WTC11 (cell line): ENCODE measurements around the gene CEP192. TPM values are rescaled to one million over a fixed set of nuclear protein-coding genes. Genes with fewer than 3 reads are reported as not detected.

Experiments
- ATAC-seq: fragments of 200-7000 bp; cut with Tn5 transposase; 2 replicates; pipeline ENCODE4 v1.10.0; 2021; ENCODE audit warnings: mild to moderate bottlenecking, moderate library complexity
- CTCF ChIA-PET: fragments of 300-600 bp; sonication (Branson Sonifier 250); formaldehyde crosslinking; loops from one replicate; lab custom pipeline; 2021; ENCODE audit warnings: antibody characterized with exemption; lab: Charles Lee
- POLR2A ChIA-PET: fragments of 350-600 bp; sonication (Branson Sonifier 250); formaldehyde crosslinking; loops from one replicate; lab custom pipeline; 2021; ENCODE audit warnings: antibody characterized with exemption; lab: Charles Lee
- DNase-seq: peaks from one replicate; pipeline ENCODE4 v3.0.0; 2021; ENCODE audit warnings: low spot score
- H3K27ac Mint-ChIP-seq: 2 replicates; pipeline ENCODE4 v1.8.0; 2021; ENCODE audit warnings: mixed read lengths
- H3K27me3 Mint-ChIP-seq: 2 replicates; pipeline ENCODE4 v1.8.0; 2021; ENCODE audit warnings: low read depth, mild to moderate bottlenecking, moderate library complexity, mixed read lengths
- H3K36me3 Mint-ChIP-seq: 2 replicates; pipeline ENCODE4 v1.8.0; 2021; ENCODE audit warnings: mixed read lengths
- H3K4me1 Mint-ChIP-seq: 2 replicates; pipeline ENCODE4 v1.8.0; 2022; ENCODE audit warnings: mixed read lengths
- H3K4me3 Mint-ChIP-seq: 2 replicates; pipeline ENCODE4 v1.8.0; 2021; ENCODE audit warnings: mild to moderate bottlenecking, moderate library complexity, mixed read lengths
- H3K9me3 Mint-ChIP-seq: 2 replicates; pipeline ENCODE4 v1.8.0; 2021; ENCODE audit warnings: mixed read lengths
- AR ChIP-seq: fragments of 250-450 bp; sonication (Bioruptor Pico); IDR thresholded peaks from 2 replicates; pipeline ENCODE4 v1.9.0; 2021; ENCODE audit warnings: mild to moderate bottlenecking
- ARID4B ChIP-seq: sonication (generic); formaldehyde crosslinking; IDR thresholded peaks from 2 replicates; pipeline ENCODE4 v1.8.0; 2023; ENCODE audit warnings: missing genetic modification reagents, mild to moderate bottlenecking, borderline replicate concordance
- CBFB ChIP-seq: sonication (generic); formaldehyde crosslinking; IDR thresholded peaks from 2 replicates; pipeline ENCODE4 v1.8.1; 2022; ENCODE audit warnings: mild to moderate bottlenecking, low read depth, missing genetic modification reagents
- E2F1 ChIP-seq: sonication (generic); formaldehyde crosslinking; IDR thresholded peaks from 2 replicates; pipeline ENCODE4 v1.8.0; 2022; ENCODE audit warnings: mild to moderate bottlenecking, missing genetic modification reagents
- ERG ChIP-seq: fragments of 250-450 bp; sonication (Bioruptor Pico); IDR thresholded peaks from 2 replicates; pipeline ENCODE4 v1.8.0; 2021; ENCODE audit warnings: mild to moderate bottlenecking
- FOXK1 ChIP-seq: sonication (generic); formaldehyde crosslinking; IDR thresholded peaks from 2 replicates; pipeline ENCODE4 v1.8.0; 2022; ENCODE audit warnings: mild to moderate bottlenecking, moderate library complexity, missing genetic modification reagents
- GTF2I ChIP-seq: fragments of 250-450 bp; sonication (Bioruptor Pico); conservative IDR thresholded peaks from 2 replicates; pipeline ENCODE4 v1.4.0; 2021; ENCODE audit warnings: mild to moderate bottlenecking
- JAZF1 ChIP-seq: fragments of 250-450 bp; sonication (Bioruptor Pico); IDR thresholded peaks from 2 replicates; pipeline ENCODE4 v1.9.0; 2021; ENCODE audit warnings: moderate library complexity, mild to moderate bottlenecking, inconsistent platforms
- JUN ChIP-seq: sonication (generic); formaldehyde crosslinking; IDR thresholded peaks from 2 replicates; pipeline ENCODE4 v1.8.0; 2023; ENCODE audit warnings: mild to moderate bottlenecking, missing genetic modification reagents
- KAT7 ChIP-seq: sonication (generic); formaldehyde crosslinking; IDR thresholded peaks from 2 replicates; pipeline ENCODE4 v1.8.1; 2023; ENCODE audit warnings: missing genetic modification reagents, mild to moderate bottlenecking, borderline replicate concordance
- MAX ChIP-seq: sonication (generic); formaldehyde crosslinking; IDR thresholded peaks from 2 replicates; pipeline ENCODE4 v1.8.0; 2022; ENCODE audit warnings: mild to moderate bottlenecking, missing genetic modification reagents
- MLX ChIP-seq: sonication (generic); formaldehyde crosslinking; IDR thresholded peaks from 2 replicates; pipeline ENCODE4 v1.8.1; 2023; ENCODE audit warnings: mild to moderate bottlenecking, missing genetic modification reagents, moderate library complexity
- NFATC4 ChIP-seq: fragments of 250-450 bp; sonication (Bioruptor Pico); IDR thresholded peaks from 2 replicates; pipeline ENCODE4 v1.9.0; 2021; ENCODE audit warnings: mild to moderate bottlenecking
- OVOL2 ChIP-seq: fragments of 250-450 bp; sonication (Bioruptor Pico); IDR thresholded peaks from 2 replicates; pipeline ENCODE4 v1.9.0; 2021; ENCODE audit warnings: mild to moderate bottlenecking, borderline replicate concordance
- PRRX2 ChIP-seq: fragments of 250-450 bp; sonication (Bioruptor Pico); IDR thresholded peaks from 2 replicates; pipeline ENCODE4 v1.8.0; 2021; ENCODE audit warnings: mild to moderate bottlenecking
- RELA ChIP-seq: sonication (generic); formaldehyde crosslinking; IDR thresholded peaks from 2 replicates; pipeline ENCODE4 v1.8.1; 2022; ENCODE audit warnings: missing genetic modification reagents, mild to moderate bottlenecking, borderline replicate concordance
- TCF7 ChIP-seq: sonication (generic); formaldehyde crosslinking; IDR thresholded peaks from 2 replicates; pipeline ENCODE4 v1.8.0; 2022; ENCODE audit warnings: mild to moderate bottlenecking, low read depth, missing genetic modification reagents, moderate library complexity
- ZBTB21 ChIP-seq: sonication (generic); formaldehyde crosslinking; IDR thresholded peaks from 2 replicates; pipeline ENCODE4 v1.8.1; 2023; ENCODE audit warnings: mild to moderate bottlenecking, missing genetic modification reagents, borderline replicate concordance
- ZNF232 ChIP-seq: sonication (generic); formaldehyde crosslinking; IDR thresholded peaks from 2 replicates; pipeline ENCODE4 v1.8.0; 2022; ENCODE audit warnings: mild to moderate bottlenecking, missing genetic modification reagents
- ZNF317 ChIP-seq: sonication (generic); formaldehyde crosslinking; IDR thresholded peaks from 2 replicates; pipeline ENCODE4 v1.8.1; 2023; ENCODE audit warnings: low read depth, mild to moderate bottlenecking, moderate library complexity, missing genetic modification reagents, borderline replicate concordance
- ZNF396 ChIP-seq: fragments of 250-450 bp; sonication (Bioruptor Pico); IDR thresholded peaks from 2 replicates; pipeline ENCODE4 v1.8.0; 2021; ENCODE audit warnings: mild to moderate bottlenecking, moderate library complexity, borderline replicate concordance
- total RNA-seq: library from RNA; stranded (reverse); gene quantifications from 3 replicates; pipeline ENCODE4 v1.2.3, GENCODE V29; 2021

The CEP192 gene
- total RNA-seq, 1 experiment from 2014 or later = 25.4 TPM

- TF ChIP-seq AR (CRISPR knock-in tag) = no peak
Observed at GRCh38 chr18:13126966-13127598, 135.9 kb downstream of the CEP192 start (continued).

- DNase-seq (no peak), ATAC-seq (no peak)
- Mint-ChIP-seq H3K27me3 (peaks cover 21% of the 10 kb centered on the region), H3K4me1 (peaks cover 2% of the 10 kb centered on the region; the same call in 1 of the 2 replicates), H3K36me3 (peaks cover 22% of the 10 kb centered on the region), H3K27ac (no peak overlapping the region), H3K9me3 (peaks cover 33% of the 10 kb centered on the region), H3K4me3 (no peak overlapping the region)
- ChIA-PET POLR2A (no interaction called here), CTCF (interaction anchor here (0.9 to 1.1 kb wide), 2 partner anchors 18 to 29 kb away, joined by 3 to 5 read pairs; no protein-coding TSS in a partner anchor)
- TF ChIP-seq NFATC4 (no peak), JUN (CRISPR knock-in tag) (no peak), ZNF317 (CRISPR knock-in tag) (no peak)
Observed at GRCh38 chr18:13131283-13131682, 140.1 kb downstream of the CEP192 start.

- ATAC-seq = no peak
- H3K27ac Mint-ChIP-seq = no peak overlapping the region
- peaks cover 33% of the 10 kb centered on the region for H3K9me3 Mint-ChIP-seq
- no peak for DNase-seq
- H3K36me3 Mint-ChIP-seq = peaks cover 17% of the 10 kb centered on the region
- H3K27me3 Mint-ChIP-seq = peaks cover 47% of the 10 kb centered on the region
- H3K4me3 Mint-ChIP-seq = no peak overlapping the region
- peaks cover 11% of the 10 kb centered on the region; the same call in 1 of the 2 replicates for H3K4me1 Mint-ChIP-seq
- ChIA-PET POLR2A (no interaction called here), CTCF (interaction anchor here (1.0 kb wide), 1 partner anchor 22 kb away, joined by 3 read pairs; no protein-coding TSS in a partner anchor)
- TF ChIP-seq CBFB (CRISPR knock-in tag) = no peak
- TF ChIP-seq KAT7 = no peak
- TF ChIP-seq PRRX2 = no peak
- no peak for TF ChIP-seq ARID4B
- no peak for TF ChIP-seq ERG (CRISPR knock-in tag)
- no peak for TF ChIP-seq ZNF232 (CRISPR knock-in tag)
- no peak for TF ChIP-seq FOXK1 (CRISPR knock-in tag)
- no peak for TF ChIP-seq JUN (CRISPR knock-in tag)
- TF ChIP-seq E2F1 (CRISPR knock-in tag) = no peak
- TF ChIP-seq ZNF396 (CRISPR knock-in tag) = no peak
- TF ChIP-seq ZBTB21 (CRISPR knock-in tag) = no peak
- no peak for TF ChIP-seq GTF2I (CRISPR knock-in tag)
- TF ChIP-seq JAZF1 (CRISPR knock-in tag) = no peak
- TF ChIP-seq TCF7 (CRISPR knock-in tag) = no peak
- TF ChIP-seq RELA (CRISPR knock-in tag) = no peak
- TF ChIP-seq MAX = no peak
- no peak for TF ChIP-seq OVOL2 (CRISPR knock-in tag)
- no peak for TF ChIP-seq MLX (CRISPR knock-in tag)
Observed at GRCh38 chr18:13134551-13135401, 143.6 kb downstream of the CEP192 start.
